WI38 (cell line): ENCODE measurements around the gene DDX47.
"Not testable (repeated sequence)": the region's sequence is repeated elsewhere in the genome, so short reads cannot be mapped to it uniquely, and the experiment has no call there.

Experiments used
- H3K4me3 ChIP-seq: 2 replicates; pipeline ENCODE4 v1.5.1; 2011; ENCODE audit warnings: low read depth, mild to moderate bottlenecking, control low read depth, low read length
- CTCF ChIP-seq: IDR thresholded peaks from 2 replicates; pipeline ENCODE4 v1.5.1; 2012; ENCODE audit warnings: low read depth, mild to moderate bottlenecking, control low read depth, low read length

The DDX47 gene

GRCh38 chr12:12804432-12804886, 8.7 kb upstream of the DDX47 start:
- peak overlapping the region; percentile 1; the same call in 1 of the 2 replicates for H3K4me3 ChIP-seq

GRCh38 chr12:12806784-12807516, 6.2 kb upstream of the DDX47 start:
- no peak for TF ChIP-seq CTCF
- no peak overlapping the region for H3K4me3 ChIP-seq

More at GRCh38 chr12:12804432-12804886, 8.7 kb upstream of the DDX47 start:
- TF ChIP-seq CTCF: no peak

GRCh38 chr12:12807517-12807903, 5.6 kb upstream of the DDX47 start:
- H3K4me3 ChIP-seq: not testable (repeated sequence)

- TF ChIP-seq CTCF: no peak
- peak overlapping the region; percentile 29 for H3K4me3 ChIP-seq
Measured at GRCh38 chr12:12807970-12808702, 5.0 kb upstream of the DDX47 start.

- TF ChIP-seq CTCF: no peak
- H3K4me3 ChIP-seq: no peak overlapping the region
Measured at GRCh38 chr12:12810553-12811021, 2.6 kb upstream of the DDX47 start.

GRCh38 chr12:12811343-12811742, 1.8 kb upstream of the DDX47 start:
- no peak for TF ChIP-seq CTCF
- no peak overlapping the region for H3K4me3 ChIP-seq

- no peak for TF ChIP-seq CTCF
- no peak overlapping the region for H3K4me3 ChIP-seq
Measured at GRCh38 chr12:12812174-12812573, 972 bp upstream of the DDX47 start.
